A549 (cell line): ENCODE results near the gene GOLGA6D.

Experiments used
- CTCF ChIP-seq: fragments of >200 bp; sonication (Bioruptor Twin); formaldehyde crosslinking; IDR thresholded peaks from 3 replicates; pipeline ENCODE4 v1.5.1; 2016
- JUN ChIP-seq, 2 experiments: fragments of >200 bp; sonication (Bioruptor Twin); formaldehyde crosslinking; IDR thresholded peaks; 2 replicates in 1 of 2; 3 replicates in 1 of 2; pipeline ENCODE4 v1.6.1; 2016 to 2017
- PBX3 ChIP-seq: IDR thresholded peaks from 2 replicates; pipeline ENCODE4 v1.6.1; 2012
- USF2 ChIP-seq: fragments of 450-650 bp; IDR thresholded peaks from 2 replicates; pipeline ENCODE4 v1.6.1; 2014; ENCODE audit warnings: antibody characterized with exemption
- TF ChIP-seq, protein P1 (sequence below): IDR thresholded peaks from 2 replicates; pipeline ENCODE4 v1.6.1; 2012

- TF ChIP-seq CTCF, result no peak
- no peak for TF ChIP-seq PBX3
- TF ChIP-seq, protein P1, sequence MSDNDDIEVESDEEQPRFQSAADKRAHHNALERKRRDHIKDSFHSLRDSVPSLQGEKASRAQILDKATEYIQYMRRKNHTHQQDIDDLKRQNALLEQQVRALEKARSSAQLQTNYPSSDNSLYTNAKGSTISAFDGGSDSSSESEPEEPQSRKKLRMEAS, result no peak
- no peak for TF ChIP-seq JUN (IDR thresholded peaks at IDR 0.05)
- no peak for TF ChIP-seq USF2
Observed at GRCh38 chr15:75235760-75236729, 46.6 kb upstream of the GOLGA6D start.
